Spleen (tissue), 11 donors: ENCODE results near the gene ACSS3. TPM values are rescaled to one million over a fixed set of nuclear protein-coding genes. Genes with fewer than 3 reads are reported as not detected.

Source experiments
- DNase-seq: peaks from one replicate; pipeline ENCODE4 v3.0.0-alpha.2; 2020
- H3K27ac ChIP-seq, 8 donors: fragments of 200-600 bp; sonication (generic) in 7 of 8; 1 replicate in 4 of 8; 2 replicates in 4 of 8; pipeline versions ENCODE4 v1.5.0 to v1.8.0; 2016 to 2021; ENCODE audit warnings: inconsistent platforms in 4 of 8, mild to moderate bottlenecking in 4 of 8, moderate library complexity in 1 of 8
- H3K27me3 ChIP-seq, 7 donors: fragments of 200-600 bp; sonication (generic) in 6 of 7; replicated peaks in 1 of 7; 1 replicate in 4 of 7; 2 replicates in 3 of 7; pipeline versions ENCODE4 v1.5.0 to v1.8.0; 2016 to 2021; ENCODE audit warnings: inconsistent platforms in 3 of 7, mild to moderate bottlenecking in 1 of 7
- H3K36me3 ChIP-seq, 6 donors: fragments of 200-600 bp; sonication (generic) in 5 of 6; 1 replicate in 4 of 6; 2 replicates in 2 of 6; pipeline versions ENCODE4 v1.5.0 to v1.8.0; 2016 to 2021; ENCODE audit warnings: inconsistent platforms in 2 of 6
- H3K4me1 ChIP-seq, 6 donors: fragments of 200-600 bp; sonication (generic) in 5 of 6; 1 replicate in 3 of 6; 2 replicates in 3 of 6; pipeline versions ENCODE4 v1.5.0 to v1.8.0; 2016 to 2021; ENCODE audit warnings: inconsistent platforms in 3 of 6
- H3K4me3 ChIP-seq, 8 donors: fragments of 200-600 bp; sonication (generic) in 7 of 8; 1 replicate in 4 of 8; 2 replicates in 4 of 8; pipeline versions ENCODE4 v1.5.0 to v1.8.0; 2016 to 2021; ENCODE audit warnings: inconsistent platforms in 4 of 8, mild to moderate bottlenecking in 4 of 8, moderate library complexity in 2 of 8
- H3K9me3 ChIP-seq, 8 donors: fragments of 200-600 bp; sonication (generic) in 7 of 8; 1 replicate in 4 of 8; 2 replicates in 4 of 8; pipeline versions ENCODE4 v1.5.0 to v1.8.0; 2016 to 2021; ENCODE audit warnings: inconsistent platforms in 4 of 8
- POLR2A ChIP-seq, 3 donors: fragments of 450-650 bp; IDR thresholded peaks; one replicate each; pipeline ENCODE4 v1.5.1; 2017; ENCODE audit warnings: antibody characterized with exemption in 3 of 3, mild to moderate bottlenecking in 1 of 3
- POLR2AphosphoS5 ChIP-seq, 3 donors: sonication (generic); formaldehyde crosslinking; IDR thresholded peaks; one replicate each; pipeline ENCODE4 v1.5.1; 2017; ENCODE audit warnings: antibody characterized with exemption in 3 of 3
- WGBS, 5 donors: extraction: QIAGEN DNeasy Blood & Tissue Kit in 3 of 5; methylation state at CpG; one replicate each; pipeline versions ENCODE4 v1.1.5 to v1.1.7; 2013 to 2018; 5-methylcytosine and 5-hydroxymethylcytosine counted together
- intact Hi-C: fragments of 100-400 bp; cut with DNase I; formaldehyde crosslinking; loops from one replicate; pipeline ENCODE4 v1.15.0; 2023; ENCODE audit warnings: low total_unique reads
- polyA plus RNA-seq, 3 donors: library from polyadenylated mRNA; stranded (reverse); fragments of 200-250 nt; gene quantifications; one replicate each; pipeline ENCODE4 v1.2.1, GENCODE V29; 2013
- total RNA-seq, 7 donors: library from RNA; depleted of rRNA in 3 of 7; stranded (reverse); fragments of >200 nt in 3 of 7; fragmentation: NEBNext Ultra II Directional in 4 of 7; extraction: Animal tissue kit (Norgen Biotek cat#: 25700) in 4 of 7; gene quantifications; one replicate each; pipeline versions ENCODE4 v1.1.0 to v1.2.1, GENCODE V29; 2016 to 2021
- TF ChIP-seq, protein P1 (sequence below), 11 experiments: fragments of 200-600 bp in 7 of 11; fragments of 450-650 bp in 4 of 11; sonication (generic) in 4 of 11; IDR thresholded peaks in 8 of 11; conservative IDR thresholded peaks in 3 of 11; 1 replicate in 7 of 11; 2 replicates in 4 of 11; pipeline versions ENCODE4 v1.4.0 to v1.8.0; 2016 to 2021; ENCODE audit warnings: antibody characterized with exemption in 11 of 11, inconsistent platforms in 4 of 11, mild to moderate bottlenecking in 1 of 11
- donor health status: healthy with polysubstance abuse.
- donor health status: DM: no; HTN: no; CAD: no; lungs with moderate emphysema.
- donor health status: DM: no; HTN: no; CAD: no.
- donor health status: Bipolar disorder and iron deficiency.
- donor health status: healthy.
- donor health status: DM: no; HTN: no; CAD: no.
- donor health status: DM: yes; HTN: yes; CAD: no.

Gene ACSS3
- total and polyA plus RNA-seq, 10 donors: 1.1 to 12.3 (median 7.0) TPM

DNA sequence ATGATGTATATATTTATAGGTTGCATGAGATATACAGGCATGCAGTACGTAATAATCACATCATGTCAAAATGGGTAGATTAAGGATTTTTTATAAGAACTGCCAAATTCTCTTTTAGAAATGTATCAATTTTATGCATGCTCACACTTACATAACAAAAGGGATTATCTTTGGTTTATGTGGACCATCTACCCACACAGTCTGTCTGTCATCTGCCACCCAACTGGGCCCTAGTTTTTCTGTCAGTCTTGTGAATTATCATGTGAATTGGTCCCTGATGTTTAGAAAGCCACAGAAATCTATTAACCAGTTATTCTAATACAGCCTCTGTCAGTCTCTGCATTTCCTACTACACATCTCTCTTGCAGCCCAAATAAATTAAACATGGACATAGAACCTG is 133.4 kb downstream of the ACSS3 start:
- no peak for TF ChIP-seq POLR2AphosphoS5 (IDR thresholded peaks at IDR 0.05)
- no peak for TF ChIP-seq POLR2A (IDR thresholded peaks at IDR 0.05)
- TF ChIP-seq, protein P1, sequence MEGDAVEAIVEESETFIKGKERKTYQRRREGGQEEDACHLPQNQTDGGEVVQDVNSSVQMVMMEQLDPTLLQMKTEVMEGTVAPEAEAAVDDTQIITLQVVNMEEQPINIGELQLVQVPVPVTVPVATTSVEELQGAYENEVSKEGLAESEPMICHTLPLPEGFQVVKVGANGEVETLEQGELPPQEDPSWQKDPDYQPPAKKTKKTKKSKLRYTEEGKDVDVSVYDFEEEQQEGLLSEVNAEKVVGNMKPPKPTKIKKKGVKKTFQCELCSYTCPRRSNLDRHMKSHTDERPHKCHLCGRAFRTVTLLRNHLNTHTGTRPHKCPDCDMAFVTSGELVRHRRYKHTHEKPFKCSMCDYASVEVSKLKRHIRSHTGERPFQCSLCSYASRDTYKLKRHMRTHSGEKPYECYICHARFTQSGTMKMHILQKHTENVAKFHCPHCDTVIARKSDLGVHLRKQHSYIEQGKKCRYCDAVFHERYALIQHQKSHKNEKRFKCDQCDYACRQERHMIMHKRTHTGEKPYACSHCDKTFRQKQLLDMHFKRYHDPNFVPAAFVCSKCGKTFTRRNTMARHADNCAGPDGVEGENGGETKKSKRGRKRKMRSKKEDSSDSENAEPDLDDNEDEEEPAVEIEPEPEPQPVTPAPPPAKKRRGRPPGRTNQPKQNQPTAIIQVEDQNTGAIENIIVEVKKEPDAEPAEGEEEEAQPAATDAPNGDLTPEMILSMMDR (IDR thresholded peaks at IDR 0.05 in 8 of 11, conservative IDR thresholded peaks at IDR 0.05 in 3 of 11): no peak
- intact Hi-C loops: no loop called here
- Histone ChIP-seq H3K9me3 (no peaks in the 10 kb centered on the region), H3K4me1 (peaks cover 0 to 4% (median 0%) of the 10 kb centered on the region in 6 donors), H3K27ac (no peak overlapping the region), H3K27me3 (no peaks in the 10 kb centered on the region), H3K4me3 (no peak overlapping the region), H3K36me3 (no peaks in the 10 kb centered on the region)
- WGBS, 5 donors: 89 to 100% (median 96%) methylated on average over 1 of the region's 1 CpG
- DNase-seq: no peak

DNA sequence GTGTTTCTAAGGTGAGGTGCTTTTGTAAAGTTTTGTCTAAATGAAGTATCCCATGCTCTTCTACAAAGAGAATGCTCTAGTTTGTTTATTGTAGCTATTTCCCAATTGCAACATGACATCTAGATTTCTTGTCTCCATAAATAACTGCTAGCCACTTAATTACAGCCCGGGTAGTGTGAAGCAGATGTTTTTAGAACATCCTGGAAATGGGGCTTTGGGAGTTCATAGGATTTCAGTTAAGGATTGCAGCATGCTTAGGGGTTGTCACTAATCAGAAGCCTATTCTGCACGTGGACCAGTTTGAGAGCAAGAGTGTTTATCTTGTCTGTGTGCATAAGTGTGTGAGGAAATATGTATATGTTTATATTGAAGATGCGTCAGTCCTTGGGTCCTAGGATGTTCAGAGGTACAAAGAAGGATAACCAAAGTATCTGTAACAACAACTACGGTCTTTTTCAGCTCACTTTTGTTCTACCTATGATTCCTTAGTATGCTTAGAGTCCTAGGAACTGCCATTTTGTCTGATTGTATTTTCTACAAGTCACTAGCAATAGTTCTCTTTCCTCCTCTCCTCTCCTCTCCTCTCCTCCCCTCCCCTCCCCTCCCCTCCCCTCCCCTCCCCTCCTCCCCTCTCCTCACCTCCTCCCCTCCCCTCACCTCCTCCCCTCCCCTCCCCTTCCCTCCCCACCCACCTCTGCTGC is 135.3 kb downstream of the ACSS3 start:
- no peaks in the 10 kb centered on the region for H3K9me3 ChIP-seq
- peaks cover 0 to 4% (median 0%) of the 10 kb centered on the region in 6 donors for H3K4me1 ChIP-seq
- WGBS, 5 donors: 60 to 66% (median 64%) methylated on average over 4 of the region's 4 CpGs
- H3K27ac ChIP-seq: no peak overlapping the region
- no peaks in the 10 kb centered on the region for H3K27me3 ChIP-seq
- no peak for DNase-seq
- H3K4me3 ChIP-seq: no peak overlapping the region
- intact Hi-C loops: no loop called here
- TF ChIP-seq, protein P1 (IDR thresholded peaks at IDR 0.05 in 8 of 11, conservative IDR thresholded peaks at IDR 0.05 in 3 of 11): no peak
- TF ChIP-seq POLR2AphosphoS5 (IDR thresholded peaks at IDR 0.05) (no peak), POLR2A (IDR thresholded peaks at IDR 0.05) (no peak)
- H3K36me3 ChIP-seq: no peaks in the 10 kb centered on the region

DNA sequence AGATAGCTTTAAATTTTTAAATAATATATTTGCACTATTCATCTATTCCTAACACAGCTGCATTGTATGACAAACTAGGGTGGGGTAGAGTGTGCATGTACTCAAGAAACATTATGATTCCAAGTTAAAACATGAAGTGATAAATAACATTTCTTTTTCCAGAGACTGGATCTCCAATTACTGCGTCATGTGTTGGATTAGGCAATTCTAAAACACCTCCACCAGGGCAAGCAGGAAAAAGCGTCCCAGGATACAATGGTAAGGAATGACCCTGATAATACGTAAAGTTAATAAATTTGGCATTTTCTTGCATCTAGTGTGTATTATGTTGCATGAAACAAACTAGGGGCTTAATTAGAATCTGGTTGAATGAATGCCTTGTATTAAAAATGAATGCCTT is 138.9 kb downstream of the ACSS3 start:
- TF ChIP-seq, protein P1 (IDR thresholded peaks at IDR 0.05 in 8 of 11, conservative IDR thresholded peaks at IDR 0.05 in 3 of 11): no peak
- TF ChIP-seq POLR2A (IDR thresholded peaks at IDR 0.05) (no peak), POLR2AphosphoS5 (IDR thresholded peaks at IDR 0.05) (no peak)

DNA sequence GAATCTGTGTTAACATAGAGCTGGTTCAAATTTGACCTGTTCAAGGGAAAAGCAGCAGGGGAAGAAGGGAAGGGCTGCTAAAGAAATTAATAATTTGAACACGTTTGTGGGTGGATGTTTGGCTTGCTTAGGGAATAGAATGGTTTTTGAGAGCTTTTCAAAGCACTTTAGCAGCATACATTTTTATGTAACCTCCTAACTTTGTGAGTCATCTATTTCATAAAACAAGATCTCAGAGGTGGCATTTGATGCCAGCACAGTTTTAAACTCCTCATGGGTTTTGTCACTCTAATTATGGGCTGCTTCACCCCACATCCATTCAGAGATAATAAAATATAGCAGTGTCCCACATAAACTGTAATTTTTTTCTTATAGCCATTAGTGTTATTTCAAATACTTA is 143.8 kb downstream of the ACSS3 start:
- 33 to 54% (median 47%) methylated on average over 1 of the region's 1 CpG for WGBS, 5 donors
- Histone ChIP-seq H3K36me3 (no peaks in the 10 kb centered on the region), H3K27me3 (no peaks in the 10 kb centered on the region), H3K4me3 (no peak overlapping the region), H3K27ac (no peak overlapping the region), H3K9me3 (no peaks in the 10 kb centered on the region), H3K4me1 (no peaks in the 10 kb centered on the region)
- TF ChIP-seq POLR2AphosphoS5 (IDR thresholded peaks at IDR 0.05) (no peak), POLR2A (IDR thresholded peaks at IDR 0.05) (no peak)
- TF ChIP-seq, protein P1 (IDR thresholded peaks at IDR 0.05 in 8 of 11, conservative IDR thresholded peaks at IDR 0.05 in 3 of 11): no peak
- intact Hi-C loops: no loop called here
- no peak for DNase-seq

More for the DNA sequence above, 138.9 kb downstream of the ACSS3 start:
- intact Hi-C loops: no loop called here
- DNase-seq: no peak
- Histone ChIP-seq H3K4me3 (no peak overlapping the region), H3K9me3 (no peaks in the 10 kb centered on the region), H3K36me3 (no peaks in the 10 kb centered on the region), H3K27ac (no peak overlapping the region), H3K4me1 (no peaks in the 10 kb centered on the region), H3K27me3 (no peaks in the 10 kb centered on the region)
- WGBS, 5 donors: 88 to 95% (median 93%) methylated on average over 3 of the region's 3 CpGs
